ENCODE data around the gene C15orf40.

- TF ChIP-seq ZNF175 (tag by site-specific recombination; IDR thresholded peaks at IDR 0.05) (no peak), ZNF670 (tag by site-specific recombination; IDR thresholded peaks at IDR 0.05; ENCODE audit: low read depth) (no peak), CTCF (tag by site-specific recombination; IDR thresholded peaks at IDR 0.05) (no peak), REST (tag by site-specific recombination; IDR thresholded peaks at IDR 0.05) (no peak), ZNF621 (tag by site-specific recombination; IDR thresholded peaks at IDR 0.05) (no peak), SETDB1 (IDR thresholded peaks at IDR 0.05; ENCODE audit: insufficient read length, low read length) (no peak), KLF16 (tag by site-specific recombination; IDR thresholded peaks at IDR 0.05) (no peak), ZNF830 (tag by site-specific recombination; IDR thresholded peaks at IDR 0.05; ENCODE audit: low read depth) (no peak), MYNN (tag by site-specific recombination; IDR thresholded peaks at IDR 0.05; ENCODE audit: borderline replicate concordance) (no peak), KLF7 (tag by site-specific recombination; IDR thresholded peaks at IDR 0.05; ENCODE audit: borderline replicate concordance) (no peak), YY1 (tag by site-specific recombination; IDR thresholded peaks at IDR 0.05) (no peak), SP2 (tag by site-specific recombination; IDR thresholded peaks at IDR 0.05) (no peak), ZNF558 (tag by site-specific recombination; IDR thresholded peaks at IDR 0.05) (no peak)
Observed at GRCh38 chr15:83012076-83012426, 612 bp upstream of the C15orf40 start.
